Psoas muscle (tissue), 8 donors: ENCODE results near the gene SAP30BP. TPM values are rescaled to one million over a fixed set of nuclear protein-coding genes. Genes with fewer than 3 reads are reported as not detected.

Source experiments
- ATAC-seq, 4 donors: fragments of 200-7000 bp; cut with Tn5 transposase; one replicate each; pipeline ENCODE4 v1.9.1; 2020; ENCODE audit warnings: moderate library complexity in 3 of 4, mild to moderate bottlenecking in 2 of 4
- DNase-seq, 2 donors: peaks; one replicate each; pipeline ENCODE4 v3.0.0-alpha.2; 2020
- H3K27ac ChIP-seq: fragments of 200-600 bp; one replicate; pipeline ENCODE4 v1.8.0; 2022
- H3K27me3 ChIP-seq, 3 donors: fragments of 200-600 bp in 1 of 3; one replicate each; pipeline versions ENCODE4 v1.6.1 to v1.8.0; 2013 to 2022; ENCODE audit warnings: low read length in 2 of 3, mild to moderate bottlenecking in 2 of 3, moderate library complexity in 1 of 3; ENCODE audit not compliant: insufficient read depth in 3 of 3
- H3K36me3 ChIP-seq, 2 donors: fragments of 200-600 bp in 1 of 2; one replicate each; pipeline versions ENCODE4 v1.6.1 to v1.8.0; 2013 to 2022; ENCODE audit warnings: low read depth in 1 of 2, mild to moderate bottlenecking in 1 of 2, moderate library complexity in 1 of 2; ENCODE audit not compliant: insufficient read depth in 1 of 2
- H3K4me1 ChIP-seq: fragments of 200-600 bp; one replicate; pipeline ENCODE4 v1.8.0; 2022
- H3K4me3 ChIP-seq: fragments of 200-600 bp; one replicate; pipeline ENCODE4 v1.8.0; 2022; ENCODE audit warnings: mild to moderate bottlenecking
- H3K9me3 ChIP-seq: fragments of 200-600 bp; one replicate; pipeline ENCODE4 v1.8.0; 2022
- CTCF ChIP-seq: fragments of 200-600 bp; IDR thresholded peaks from one replicate; pipeline ENCODE4 v1.8.0; 2022; ENCODE audit warnings: antibody characterized with exemption
- WGBS, 3 donors: extraction: QIAGEN DNeasy Blood & Tissue Kit; methylation state at CpG; one replicate each; pipeline versions ENCODE4 v1.1.6 to v1.1.7; 2013; 5-methylcytosine and 5-hydroxymethylcytosine counted together
- intact Hi-C, 2 donors: fragments of 100-400 bp; cut with DNase I; formaldehyde crosslinking; loops; one replicate each; pipeline versions ENCODE4 v1.11.0 to v1.14.2; 2022
- polyA plus RNA-seq, 3 donors: library from polyadenylated mRNA; stranded (reverse); fragments of 200-250 nt; gene quantifications; one replicate each; pipeline ENCODE4 v1.2.3, GENCODE V29; 2013
- total RNA-seq, 4 donors: library from RNA; stranded (reverse); fragmentation: NEBNext Ultra II Directional in 2 of 4; extraction: Animal tissue kit (Norgen Biotek cat#: 25700) in 2 of 4; gene quantifications; one replicate each; pipeline versions ENCODE4 v1.2.1 to v1.2.4, GENCODE V29; 2021 to 2023
- donor health status: healthy with polysubstance abuse.
- donor health status: DM: no; HTN: no; CAD: no; lungs with moderate emphysema.
- donor health status: Bipolar disorder and iron deficiency.
- donor health status: healthy.
- donor health status: DM: yes; HTN: yes; CAD: no.
- donor health status: DM: no; HTN: no; CAD: no.
- donor health status: DM: no; HTN: no; CAD: no.
- donor health status: DM: yes; HTN: yes; CAD: no.

The SAP30BP gene
- total and polyA plus RNA-seq, 7 donors, result 40.9 to 123 (median 68.5) TPM

DNA sequence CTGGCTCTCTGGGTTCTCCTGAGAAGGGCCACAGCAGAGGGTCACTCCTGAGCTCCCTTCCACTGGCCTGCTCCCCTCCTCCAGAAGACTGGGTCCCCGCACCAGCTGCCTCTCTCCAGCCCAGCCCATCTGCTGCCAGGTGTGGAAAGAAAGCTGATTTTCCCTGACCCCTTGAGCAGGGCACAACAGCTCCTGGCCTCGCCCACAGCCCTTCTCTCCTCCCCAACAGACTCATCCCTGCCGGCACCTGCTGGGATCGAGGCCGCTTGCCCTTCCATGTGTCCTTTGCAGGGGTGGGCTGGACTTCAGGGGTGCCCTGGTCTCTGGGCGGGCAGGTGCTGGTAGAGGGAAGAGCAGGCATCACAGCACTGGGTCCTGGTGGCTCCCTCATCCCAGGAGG, 38.7 kb upstream of the SAP30BP start:
- no peaks in the 10 kb centered on the region for H3K9me3 ChIP-seq
- ATAC-seq, result no peak
- peaks cover 14% of the 10 kb centered on the region for H3K4me1 ChIP-seq
- no peak for DNase-seq
- no peak for TF ChIP-seq CTCF
- H3K27me3 ChIP-seq, result no peaks in the 10 kb centered on the region
- no peak overlapping the region for H3K4me3 ChIP-seq
- 87 to 91% (median 88%) methylated on average over 6 of the region's 6 CpGs for WGBS, 3 donors
- peaks cover 2 to 63% of the 10 kb centered on the region in 2 donors for H3K36me3 ChIP-seq
- no peak overlapping the region for H3K27ac ChIP-seq
- intact Hi-C loops, result no loop called here

GRCh38 chr17:75629157-75629556, 38.0 kb upstream of the SAP30BP start:
- Histone ChIP-seq H3K9me3 (no peaks in the 10 kb centered on the region), H3K27ac (no peak overlapping the region), H3K36me3 (peaks cover 2 to 63% of the 10 kb centered on the region in 2 donors), H3K4me3 (no peak overlapping the region), H3K4me1 (peaks cover 19% of the 10 kb centered on the region), H3K27me3 (no peaks in the 10 kb centered on the region)
- ATAC-seq (no peak), DNase-seq (no peak)
- no peak for TF ChIP-seq CTCF
- 79 to 88% (median 81%) methylated on average over 14 of the region's 14 CpGs for WGBS, 3 donors
- intact Hi-C loops, result no loop called here

DNA sequence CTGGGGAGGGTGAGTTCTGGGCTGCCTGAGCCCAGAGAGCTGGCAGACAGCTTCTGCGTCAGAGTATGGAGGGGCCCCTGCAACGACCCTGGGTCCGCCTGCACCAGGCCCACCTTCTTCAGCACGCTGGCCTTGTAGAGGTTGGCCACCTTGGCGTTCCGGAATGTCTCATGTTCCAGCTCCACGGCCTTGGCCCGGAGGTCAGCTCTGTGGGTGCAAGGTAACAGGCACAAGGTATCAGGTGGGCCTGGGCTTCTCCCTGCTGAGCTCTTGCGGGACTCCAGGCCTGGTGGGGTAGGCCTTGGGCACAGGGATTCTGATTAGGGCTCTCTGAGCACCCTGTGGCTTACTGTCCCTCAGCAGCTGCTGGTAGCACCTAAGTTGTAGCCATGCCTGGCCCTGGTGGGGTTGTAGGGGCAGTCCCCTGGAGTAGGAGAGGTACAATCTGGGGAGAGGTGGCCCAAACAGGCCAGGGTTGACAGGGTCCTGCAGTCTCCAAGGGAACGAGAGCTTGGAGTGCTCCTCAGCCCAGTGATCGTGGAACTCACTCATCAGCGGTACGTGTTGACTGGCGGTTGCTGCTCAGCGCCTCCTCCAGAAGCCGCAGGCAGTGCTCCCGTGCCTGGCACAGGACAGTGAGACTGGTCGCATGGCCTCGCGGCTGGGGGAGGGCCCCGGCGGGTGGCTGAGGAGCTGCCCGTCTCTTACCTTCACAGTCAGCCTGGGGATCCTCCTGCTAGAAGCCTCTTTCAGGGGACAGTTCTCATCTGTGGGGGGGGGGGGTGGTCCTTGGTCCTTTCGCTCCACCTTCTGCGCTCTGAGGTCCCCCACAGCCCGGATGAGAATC, 36.8 kb upstream of the SAP30BP start:
- Histone ChIP-seq H3K27ac (no peak overlapping the region), H3K27me3 (no peaks in the 10 kb centered on the region), H3K4me3 (no peak overlapping the region), H3K9me3 (no peaks in the 10 kb centered on the region), H3K36me3 (peaks cover 2 to 52% of the 10 kb centered on the region in 2 donors), H3K4me1 (peaks cover 30% of the 10 kb centered on the region)
- WGBS, 3 donors, result 85 to 91% (median 89%) methylated on average over 25 to 26 of the region's 26 CpGs
- TF ChIP-seq CTCF, result no peak
- DNase-seq (no peak), ATAC-seq (no peak)
- intact Hi-C loops, result loop anchor here in 1 of 2 donors (5.0 kb wide), 2 partner anchors 47 to 203 kb away; no protein-coding TSS in a partner anchor

DNA sequence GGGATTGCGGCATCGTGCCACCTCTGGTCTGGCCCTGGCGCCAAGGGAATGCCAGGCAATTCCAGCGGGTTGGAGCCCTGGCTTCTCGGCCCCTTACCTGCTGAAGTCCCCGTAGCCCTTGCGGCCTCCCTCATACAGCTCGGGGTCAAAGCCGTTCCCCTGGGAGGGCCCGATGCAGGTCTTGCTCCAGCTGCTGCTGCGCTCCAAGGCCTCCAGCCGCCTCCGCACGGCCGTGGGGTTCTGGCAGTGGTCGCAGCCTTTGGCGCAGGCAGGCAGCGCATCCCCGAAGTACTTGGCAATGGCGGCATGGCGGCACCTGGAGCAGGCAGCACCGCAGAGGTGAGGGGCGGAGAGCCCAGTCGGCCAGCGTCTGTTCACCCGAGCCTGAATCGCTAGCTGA, 35.8 kb upstream of the SAP30BP start:
- intact Hi-C loops, result loop anchor here in 1 of 2 donors (5.0 kb wide), 2 partner anchors 46 to 204 kb away; no protein-coding TSS in a partner anchor
- WGBS, 3 donors, result 85 to 91% (median 89%) methylated on average over 27 of the region's 27 CpGs
- Histone ChIP-seq H3K9me3 (no peaks in the 10 kb centered on the region), H3K36me3 (peaks cover 2 to 41% of the 10 kb centered on the region in 2 donors), H3K4me1 (peaks cover 41% of the 10 kb centered on the region), H3K27me3 (no peaks in the 10 kb centered on the region), H3K27ac (no peak overlapping the region), H3K4me3 (no peak overlapping the region)
- ATAC-seq, result no peak
- TF ChIP-seq CTCF, result no peak
- DNase-seq, result peak in 1 of 2 donors; percentile 37
